KMS-11 (cell line): ENCODE measurements around the gene CD59.
A peak's percentile ranks its signal among the peaks of the same experiment; 100 is the strongest.
"Not testable (repeated sequence)": the region's sequence is repeated elsewhere in the genome, so short reads cannot be mapped to it uniquely, and the experiment has no call there.

ENCODE experiments used
- H2AFZ ChIP-seq: fragments of 200-600 bp; sonication (generic); 2 replicates; pipeline ENCODE4 v1.6.1; 2016; ENCODE audit warnings: antibody characterized with exemption, mixed run types, low read depth
- H3K27ac ChIP-seq: fragments of 200-600 bp; sonication (generic); 2 replicates; pipeline ENCODE4 v1.6.1; 2016; ENCODE audit warnings: mild to moderate bottlenecking, mixed run types
- H3K27me3 ChIP-seq: fragments of 200-600 bp; sonication (generic); 2 replicates; pipeline ENCODE4 v1.6.1; 2017; ENCODE audit warnings: mild to moderate bottlenecking, low read depth, mixed run types, moderate library complexity; ENCODE audit not compliant: insufficient read depth
- H3K36me3 ChIP-seq: fragments of 200-600 bp; sonication (generic); 2 replicates; pipeline ENCODE4 v1.6.1; 2017; ENCODE audit warnings: mild to moderate bottlenecking, mixed run types; ENCODE audit not compliant: insufficient read depth
- H3K4me1 ChIP-seq: fragments of 200-600 bp; sonication (generic); 2 replicates; pipeline ENCODE4 v1.6.1; 2016; ENCODE audit warnings: mild to moderate bottlenecking, low read depth, mixed run types; ENCODE audit not compliant: poor library complexity, severe bottlenecking
- H3K4me2 ChIP-seq: fragments of 200-600 bp; sonication (generic); 2 replicates; pipeline ENCODE4 v1.7.0; 2016; ENCODE audit warnings: mild to moderate bottlenecking, mixed run types
- H3K4me3 ChIP-seq: fragments of 200-600 bp; sonication (generic); IDR thresholded peaks from 2 replicates; pipeline ENCODE4 v1.6.1; 2017; ENCODE audit warnings: low read depth, low read length, mixed read lengths; ENCODE audit not compliant: insufficient read depth
- H3K79me2 ChIP-seq: fragments of 200-600 bp; sonication (generic); 2 replicates; pipeline ENCODE4 v1.6.1; 2016; ENCODE audit warnings: low read depth, mixed run types; ENCODE audit not compliant: insufficient read depth
- H3K9ac ChIP-seq: fragments of 200-600 bp; sonication (generic); 2 replicates; pipeline ENCODE4 v1.6.1; 2016; ENCODE audit warnings: mild to moderate bottlenecking, mixed run types
- H4K20me1 ChIP-seq: fragments of 200-600 bp; sonication (generic); 2 replicates; pipeline ENCODE4 v1.6.1; 2016; ENCODE audit warnings: mild to moderate bottlenecking, mixed run types; ENCODE audit not compliant: insufficient read depth
- CTCF ChIP-seq: fragments of 200-600 bp; sonication (generic); conservative IDR thresholded peaks from 2 replicates; pipeline ENCODE4 v1.6.1; 2017; ENCODE audit warnings: low read depth, mild to moderate bottlenecking, antibody characterized with exemption, low read length, moderate library complexity, mixed read lengths

CD59 gene

GRCh38 chr11:33730716-33731115, 5.5 kb downstream of the CD59 start:
- Histone ChIP-seq H3K9ac (no peak overlapping the region), H2AFZ (no peak overlapping the region), H3K4me2 (no peak overlapping the region; the same call in 1 of the 2 replicates), H3K27ac (no peak overlapping the region), H3K36me3 (no peaks in the 10 kb centered on the region), H3K27me3 (no peaks in the 10 kb centered on the region), H3K4me1 (peaks cover 64% of the 10 kb centered on the region), H3K79me2 (peaks cover 95% of the 10 kb centered on the region), H3K4me3 (no peak overlapping the region), H4K20me1 (peaks cover 8% of the 10 kb centered on the region)
- no peak for TF ChIP-seq CTCF

GRCh38 chr11:33729072-33729664, 7.1 kb downstream of the CD59 start:
- not testable (repeated sequence) for H2AFZ ChIP-seq, H3K27me3 ChIP-seq, H3K4me3 ChIP-seq, H3K27ac ChIP-seq, H3K36me3 ChIP-seq, H3K9ac ChIP-seq
- H3K4me2 ChIP-seq = peak overlapping the region; percentile 14; the same call in 1 of the 2 replicates
- H3K4me1 ChIP-seq = peaks cover 80% of the 10 kb centered on the region
- peaks cover 21% of the 10 kb centered on the region for H4K20me1 ChIP-seq
- peaks cover 100% of the 10 kb centered on the region for H3K79me2 ChIP-seq

GRCh38 chr11:33727539-33727938, 8.7 kb downstream of the CD59 start:
- not testable (repeated sequence) for H3K27me3 ChIP-seq, H3K4me3 ChIP-seq, H3K36me3 ChIP-seq, H3K27ac ChIP-seq, H2AFZ ChIP-seq, H3K9ac ChIP-seq, H3K4me2 ChIP-seq
- Histone ChIP-seq H3K4me1 (peaks cover 81% of the 10 kb centered on the region), H3K79me2 (peaks cover 100% of the 10 kb centered on the region), H4K20me1 (peaks cover 36% of the 10 kb centered on the region)

- Histone ChIP-seq H3K4me1 (peaks cover 81% of the 10 kb centered on the region), H4K20me1 (peaks cover 33% of the 10 kb centered on the region), H3K79me2 (peaks cover 95% of the 10 kb centered on the region)
These were observed 10.7 kb downstream of the CD59 start for GRCh38 chr11:33725496-33725895.

GRCh38 chr11:33724644-33725035, 11.6 kb downstream of the CD59 start:
- Histone ChIP-seq H3K4me1 (peaks cover 81% of the 10 kb centered on the region), H3K79me2 (peaks cover 86% of the 10 kb centered on the region), H2AFZ (no peak overlapping the region), H3K36me3 (peaks cover 8% of the 10 kb centered on the region; the same call in 1 of the 2 replicates), H3K27me3 (no peaks in the 10 kb centered on the region), H4K20me1 (peaks cover 33% of the 10 kb centered on the region), H3K4me3 (no peak overlapping the region), H3K9ac (no peak overlapping the region), H3K27ac (no peak overlapping the region), H3K4me2 (no peak overlapping the region)
- no peak for TF ChIP-seq CTCF

More at GRCh38 chr11:33725496-33725895, 10.7 kb downstream of the CD59 start:
- Histone ChIP-seq H3K9ac (no peak overlapping the region), H2AFZ (no peak overlapping the region), H3K27me3 (no peaks in the 10 kb centered on the region), H3K4me3 (no peak overlapping the region), H3K36me3 (no peaks in the 10 kb centered on the region; the same call in 1 of the 2 replicates), H3K27ac (no peak overlapping the region), H3K4me2 (no peak overlapping the region)
- no peak for TF ChIP-seq CTCF
